ENCODE measurements around the gene GRB14.

Gene GRB14

GRCh38 chr2:164625378-164625971 is 4.2 kb upstream of the GRB14 start:
- no peak for TF ChIP-seq POLR2AphosphoS5 (IDR thresholded peaks at IDR 0.05; ENCODE audit: low read depth, low read length)
- TF ChIP-seq, protein P1, sequence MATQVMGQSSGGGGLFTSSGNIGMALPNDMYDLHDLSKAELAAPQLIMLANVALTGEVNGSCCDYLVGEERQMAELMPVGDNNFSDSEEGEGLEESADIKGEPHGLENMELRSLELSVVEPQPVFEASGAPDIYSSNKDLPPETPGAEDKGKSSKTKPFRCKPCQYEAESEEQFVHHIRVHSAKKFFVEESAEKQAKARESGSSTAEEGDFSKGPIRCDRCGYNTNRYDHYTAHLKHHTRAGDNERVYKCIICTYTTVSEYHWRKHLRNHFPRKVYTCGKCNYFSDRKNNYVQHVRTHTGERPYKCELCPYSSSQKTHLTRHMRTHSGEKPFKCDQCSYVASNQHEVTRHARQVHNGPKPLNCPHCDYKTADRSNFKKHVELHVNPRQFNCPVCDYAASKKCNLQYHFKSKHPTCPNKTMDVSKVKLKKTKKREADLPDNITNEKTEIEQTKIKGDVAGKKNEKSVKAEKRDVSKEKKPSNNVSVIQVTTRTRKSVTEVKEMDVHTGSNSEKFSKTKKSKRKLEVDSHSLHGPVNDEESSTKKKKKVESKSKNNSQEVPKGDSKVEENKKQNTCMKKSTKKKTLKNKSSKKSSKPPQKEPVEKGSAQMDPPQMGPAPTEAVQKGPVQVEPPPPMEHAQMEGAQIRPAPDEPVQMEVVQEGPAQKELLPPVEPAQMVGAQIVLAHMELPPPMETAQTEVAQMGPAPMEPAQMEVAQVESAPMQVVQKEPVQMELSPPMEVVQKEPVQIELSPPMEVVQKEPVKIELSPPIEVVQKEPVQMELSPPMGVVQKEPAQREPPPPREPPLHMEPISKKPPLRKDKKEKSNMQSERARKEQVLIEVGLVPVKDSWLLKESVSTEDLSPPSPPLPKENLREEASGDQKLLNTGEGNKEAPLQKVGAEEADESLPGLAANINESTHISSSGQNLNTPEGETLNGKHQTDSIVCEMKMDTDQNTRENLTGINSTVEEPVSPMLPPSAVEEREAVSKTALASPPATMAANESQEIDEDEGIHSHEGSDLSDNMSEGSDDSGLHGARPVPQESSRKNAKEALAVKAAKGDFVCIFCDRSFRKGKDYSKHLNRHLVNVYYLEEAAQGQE (IDR thresholded peaks at IDR 0.05; ENCODE audit: insufficient read depth in 1 of 2, low read depth in 2 of 2, low read length in 2 of 2): no peak
- no peak for TF ChIP-seq SIN3A (IDR thresholded peaks at IDR 0.05; ENCODE audit: borderline replicate concordance, insufficient read depth, low read length)
- no peak for TF ChIP-seq FOXP2 (optimal IDR thresholded peaks at IDR 0.05; ENCODE audit: borderline replicate concordance, extremely low read depth, extremely low read length, insufficient read depth)
- no peak for TF ChIP-seq TAF1 (IDR thresholded peaks at IDR 0.05; ENCODE audit: borderline replicate concordance, insufficient read depth, low read length)

- TF ChIP-seq TAF1 (IDR thresholded peaks at IDR 0.05; ENCODE audit: borderline replicate concordance, insufficient read depth, low read length) (no peak), POLR2AphosphoS5 (IDR thresholded peaks at IDR 0.05; ENCODE audit: low read depth, low read length) (no peak), FOXP2 (optimal IDR thresholded peaks at IDR 0.05; ENCODE audit: borderline replicate concordance, extremely low read depth, extremely low read length, insufficient read depth) (no peak), SIN3A (IDR thresholded peaks at IDR 0.05; ENCODE audit: borderline replicate concordance, insufficient read depth, low read length) (no peak)
- TF ChIP-seq, protein P1 (IDR thresholded peaks at IDR 0.05; ENCODE audit: insufficient read depth in 1 of 2, low read depth in 2 of 2, low read length in 2 of 2): no peak
These were observed 3.0 kb upstream of the GRB14 start for GRCh38 chr2:164624316-164624715.

DNA sequence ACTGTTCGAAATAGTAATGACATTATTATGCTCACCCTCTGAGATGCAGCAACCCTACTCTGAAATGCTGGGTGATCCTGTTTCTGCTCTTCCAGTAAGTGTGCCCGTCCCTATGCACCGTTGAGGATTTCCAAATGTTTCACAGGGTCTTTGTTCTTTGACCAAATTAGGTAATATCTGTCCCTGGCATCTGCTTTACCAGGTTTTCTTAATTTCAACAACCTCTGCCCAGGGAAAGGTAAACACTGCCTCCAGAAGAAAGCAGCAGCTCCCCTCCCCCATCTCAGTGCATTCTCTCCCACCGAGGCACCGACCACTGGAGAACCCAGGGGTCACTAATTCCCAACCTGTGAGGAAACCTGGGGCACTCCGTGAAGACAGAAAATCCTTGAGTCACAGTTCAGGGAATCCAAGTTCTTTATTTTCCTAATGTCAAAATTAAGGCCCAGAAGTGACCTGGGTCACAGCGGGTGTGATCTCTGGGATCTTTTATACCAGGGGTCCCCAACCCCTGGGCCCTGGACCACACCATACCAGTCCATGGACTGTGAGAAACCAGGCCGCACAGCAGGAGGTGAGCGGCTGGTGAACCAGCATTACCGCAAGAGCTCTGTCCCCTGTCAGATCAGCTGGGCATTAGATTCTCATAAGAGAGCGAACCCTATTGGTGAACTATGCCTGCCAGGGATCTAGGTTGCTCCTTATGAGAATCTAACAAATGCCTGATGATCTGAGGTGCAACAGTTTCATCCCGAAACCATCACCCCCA is 1.2 kb upstream of the GRB14 start:
- TF ChIP-seq FOXP2 (optimal IDR thresholded peaks at IDR 0.05; ENCODE audit: borderline replicate concordance, extremely low read depth, extremely low read length, insufficient read depth): no peak
- TF ChIP-seq SIN3A (IDR thresholded peaks at IDR 0.05; ENCODE audit: borderline replicate concordance, insufficient read depth, low read length): no peak
- TF ChIP-seq TAF1 (IDR thresholded peaks at IDR 0.05; ENCODE audit: borderline replicate concordance, insufficient read depth, low read length): no peak
- TF ChIP-seq POLR2AphosphoS5 (IDR thresholded peaks at IDR 0.05; ENCODE audit: low read depth, low read length): no peak

GRCh38 chr2:164621764-164622105 is 453 bp upstream of the GRB14 start:
- TF ChIP-seq, protein P1 (IDR thresholded peaks at IDR 0.05; ENCODE audit: insufficient read depth in 1 of 2, low read depth in 2 of 2, low read length in 2 of 2): no peak
- TF ChIP-seq TAF1 (IDR thresholded peaks at IDR 0.05; ENCODE audit: borderline replicate concordance, insufficient read depth, low read length) (no peak), FOXP2 (optimal IDR thresholded peaks at IDR 0.05; ENCODE audit: borderline replicate concordance, extremely low read depth, extremely low read length, insufficient read depth) (no peak), SIN3A (IDR thresholded peaks at IDR 0.05; ENCODE audit: borderline replicate concordance, insufficient read depth, low read length) (no peak), POLR2AphosphoS5 (IDR thresholded peaks at IDR 0.05; ENCODE audit: low read depth, low read length) (no peak)

- TF ChIP-seq POLR2AphosphoS5 (IDR thresholded peaks at IDR 0.05; ENCODE audit: low read depth, low read length) (no peak), FOXP2 (optimal IDR thresholded peaks at IDR 0.05; ENCODE audit: borderline replicate concordance, extremely low read depth, extremely low read length, insufficient read depth) (no peak), SIN3A (IDR thresholded peaks at IDR 0.05; ENCODE audit: borderline replicate concordance, insufficient read depth, low read length) (no peak), TAF1 (IDR thresholded peaks at IDR 0.05; ENCODE audit: borderline replicate concordance, insufficient read depth, low read length) (no peak)
- TF ChIP-seq, protein P1 (IDR thresholded peaks at IDR 0.05; ENCODE audit: insufficient read depth in 1 of 2, low read depth in 2 of 2, low read length in 2 of 2): no peak
These were observed 825 bp downstream of the GRB14 start for GRCh38 chr2:164620457-164620856.
